WTC11 (cell line): Measurements from ENCODE around the gene C5AR1.

ENCODE experiments used
- CTCF ChIP-seq: fragments of 200-600 bp; IDR thresholded peaks from 2 replicates; pipeline ENCODE4 v1.8.0; 2022; ENCODE audit warnings: antibody characterized with exemption
- ESRRA ChIP-seq: sonication (generic); formaldehyde crosslinking; IDR thresholded peaks from 2 replicates; pipeline ENCODE4 v1.8.1; 2022; ENCODE audit warnings: mild to moderate bottlenecking, missing genetic modification reagents, borderline replicate concordance
- MAX ChIP-seq: sonication (generic); formaldehyde crosslinking; IDR thresholded peaks from 2 replicates; pipeline ENCODE4 v1.8.0; 2022; ENCODE audit warnings: mild to moderate bottlenecking, missing genetic modification reagents
- USF2 ChIP-seq: sonication (generic); formaldehyde crosslinking; IDR thresholded peaks from 2 replicates; pipeline ENCODE4 v1.8.1; 2023; ENCODE audit warnings: mild to moderate bottlenecking, missing genetic modification reagents, moderate library complexity
- ZNF138 ChIP-seq: sonication (generic); formaldehyde crosslinking; conservative IDR thresholded peaks from 2 replicates; pipeline ENCODE4 v1.8.1; 2022; ENCODE audit warnings: mild to moderate bottlenecking, moderate library complexity, missing genetic modification reagents

- TF ChIP-seq MAX (no peak), ZNF138 (CRISPR knock-in tag) (no peak), CTCF (no peak), ESRRA (CRISPR knock-in tag) (no peak), USF2 (CRISPR knock-in tag) (no peak)
Observed at GRCh38 chr19:47274071-47274890, 35.4 kb upstream of the C5AR1 start, which contains the start of gene INAFM1.
